GM12875 (cell line): ENCODE data around the gene OTC.

Source experiments
- H3K4me3 ChIP-seq: one replicate; pipeline ENCODE4 v1.5.1; 2011; ENCODE audit warnings: low read depth, low read length, control low read depth
- CTCF ChIP-seq: IDR thresholded peaks from 2 replicates; pipeline ENCODE4 v1.5.1; 2011; ENCODE audit warnings: low read depth, mild to moderate bottlenecking, control low read depth, inconsistent platforms, low read length, moderate library complexity, borderline replicate concordance; ENCODE audit not compliant: insufficient read depth

OTC gene

GRCh38 chrX:38352362-38352761, at the start of gene OTC:
OTC (plus strand) TSS chrX:38352604; CDS start chrX:38352697, 93 bp downstream.
- no peak within 1 kb of the TSS for H3K4me3 ChIP-seq
- TF ChIP-seq CTCF, result no peak

GRCh38 chrX:38304010-38304409, 48.4 kb upstream of the OTC start:
- H3K4me3 ChIP-seq, result no peak overlapping the region
- TF ChIP-seq CTCF, result peak; percentile 29; the same call in 1 of the 2 replicates

GRCh38 chrX:38305971-38306370, 46.4 kb upstream of the OTC start:
- no peak overlapping the region for H3K4me3 ChIP-seq
- TF ChIP-seq CTCF, result no peak

- TF ChIP-seq CTCF, result no peak
- no peak overlapping the region for H3K4me3 ChIP-seq
These were observed 40.7 kb upstream of the OTC start for GRCh38 chrX:38311743-38312142.

- no peak overlapping the region for H3K4me3 ChIP-seq
- no peak for TF ChIP-seq CTCF
These were observed 40.0 kb upstream of the OTC start for GRCh38 chrX:38312436-38312835.

GRCh38 chrX:38313190-38313589, 39.2 kb upstream of the OTC start:
- no peak for TF ChIP-seq CTCF
- H3K4me3 ChIP-seq, result no peak overlapping the region

- H3K4me3 ChIP-seq, result no peak overlapping the region
- TF ChIP-seq CTCF, result no peak
These were observed 37.2 kb upstream of the OTC start for GRCh38 chrX:38315186-38315585.
